Kidney (tissue), 14 donors: ENCODE results near the gene XRRA1. TPM values are rescaled to one million over a fixed set of nuclear protein-coding genes. Genes with fewer than 3 reads are reported as not detected.
"Not testable (repeated sequence)": the region's sequence is repeated elsewhere in the genome, so short reads cannot be mapped to it uniquely, and the experiment has no call there.

ENCODE experiments used
- DNase-seq, 5 donors: peaks; one replicate each; pipeline ENCODE4 v3.0.0-alpha.2; 2013 to 2020
- FAIRE-seq: peaks from 2 replicates; lab custom pipeline; 2012; peaks lifted over from hg19 to GRCh38; lab: Jason Lieb, UNC
- H3K27ac ChIP-seq, 2 donors: one replicate each; pipeline ENCODE4 v1.7.0; 2013; ENCODE audit warnings: low read depth in 2 of 2, low read length in 2 of 2, inconsistent platforms in 1 of 2
- H3K27me3 ChIP-seq: one replicate; pipeline ENCODE4 v1.7.1; 2013; ENCODE audit warnings: low read length, inconsistent platforms; ENCODE audit not compliant: control insufficient read depth, insufficient read depth
- H3K36me3 ChIP-seq, 3 donors: one replicate each; pipeline versions ENCODE4 v1.7.0 to v1.7.1; 2013; ENCODE audit warnings: low read length in 3 of 3, control low read depth in 1 of 3, inconsistent platforms in 1 of 3; ENCODE audit not compliant: insufficient read depth in 3 of 3, control insufficient read depth in 2 of 3
- H3K4me1 ChIP-seq, 3 donors: one replicate each; pipeline versions ENCODE4 v1.7.0 to v1.7.1; 2013; ENCODE audit warnings: low read length in 3 of 3, inconsistent platforms in 1 of 3, low read depth in 1 of 3; ENCODE audit not compliant: control insufficient read depth in 2 of 3, insufficient read depth in 2 of 3
- H3K4me3 ChIP-seq, 3 donors: one replicate each; pipeline versions ENCODE4 v1.7.0 to v1.8.1; 2013; ENCODE audit warnings: low read length in 3 of 3, control low read depth in 1 of 3, inconsistent platforms in 1 of 3
- H3K9ac ChIP-seq, 3 donors: one replicate each; pipeline versions ENCODE4 v1.7.0 to v1.7.1; 2013; ENCODE audit warnings: low read length in 3 of 3, control low read depth in 1 of 3, inconsistent platforms in 1 of 3
- H3K9me3 ChIP-seq, 3 donors: one replicate each; pipeline versions ENCODE4 v1.7.0 to v1.7.1; 2013; ENCODE audit warnings: low read length in 3 of 3, control low read depth in 1 of 3, inconsistent platforms in 1 of 3; ENCODE audit not compliant: control insufficient read depth in 2 of 3, insufficient read depth in 1 of 3
- intact Hi-C: fragments of 100-400 bp; cut with DNase I; formaldehyde crosslinking; loops from one replicate; pipeline ENCODE4 v1.11.1; 2022
- polyA plus RNA-seq: library from polyadenylated mRNA; stranded (reverse); fragments of 350-450 nt; fragmentation: Illumina TruSeq; extraction: RNeasy Lipid Tissue Mini Kit (QIAGEN cat#74804); gene quantifications from one replicate; pipeline ENCODE4 v1.2.3, GENCODE V29; 2014; ENCODE audit warnings: low read depth, low replicate concordance; ENCODE audit not compliant: insufficient read depth
- total RNA-seq: library from RNA; stranded (reverse); fragmentation: NEBNext Ultra II Directional; extraction: Animal tissue kit (Norgen Biotek cat#: 25700); gene quantifications from one replicate; pipeline ENCODE4 v1.2.1, GENCODE V29; 2021
- TF ChIP-seq, protein P1 (sequence below): IDR thresholded peaks from 3 replicates; pipeline ENCODE4 v1.5.1; 2012; ENCODE audit warnings: mild to moderate bottlenecking, moderate library complexity, borderline replicate concordance; ENCODE audit not compliant: insufficient read depth; ENCODE audit errors: extremely low read depth
- donor health status: control.
- donor health status: control.
- donor health status: control.
- donor health status: control.
- donor health status: control.
- donor health status: DM: yes; HTN: yes; CAD: no.
- donor health status: Normal renal cell carcinoma (clear cell type).

The XRRA1 gene
- total and polyA plus RNA-seq, 2 donors from 2014 or later: 2.6 to 14.6 TPM

- intact Hi-C loops: no loop called here
- H3K9ac ChIP-seq: no peak overlapping the region
- H3K9me3 ChIP-seq: no peaks in the 10 kb centered on the region
- TF ChIP-seq, protein P1, sequence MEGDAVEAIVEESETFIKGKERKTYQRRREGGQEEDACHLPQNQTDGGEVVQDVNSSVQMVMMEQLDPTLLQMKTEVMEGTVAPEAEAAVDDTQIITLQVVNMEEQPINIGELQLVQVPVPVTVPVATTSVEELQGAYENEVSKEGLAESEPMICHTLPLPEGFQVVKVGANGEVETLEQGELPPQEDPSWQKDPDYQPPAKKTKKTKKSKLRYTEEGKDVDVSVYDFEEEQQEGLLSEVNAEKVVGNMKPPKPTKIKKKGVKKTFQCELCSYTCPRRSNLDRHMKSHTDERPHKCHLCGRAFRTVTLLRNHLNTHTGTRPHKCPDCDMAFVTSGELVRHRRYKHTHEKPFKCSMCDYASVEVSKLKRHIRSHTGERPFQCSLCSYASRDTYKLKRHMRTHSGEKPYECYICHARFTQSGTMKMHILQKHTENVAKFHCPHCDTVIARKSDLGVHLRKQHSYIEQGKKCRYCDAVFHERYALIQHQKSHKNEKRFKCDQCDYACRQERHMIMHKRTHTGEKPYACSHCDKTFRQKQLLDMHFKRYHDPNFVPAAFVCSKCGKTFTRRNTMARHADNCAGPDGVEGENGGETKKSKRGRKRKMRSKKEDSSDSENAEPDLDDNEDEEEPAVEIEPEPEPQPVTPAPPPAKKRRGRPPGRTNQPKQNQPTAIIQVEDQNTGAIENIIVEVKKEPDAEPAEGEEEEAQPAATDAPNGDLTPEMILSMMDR: no peak
- H3K27me3 ChIP-seq: no peaks in the 10 kb centered on the region
- no peak for FAIRE-seq
- no peak overlapping the region for H3K4me3 ChIP-seq
- peaks cover 8 to 35% (median 30%) of the 10 kb centered on the region in 3 donors for H3K36me3 ChIP-seq
- no peak overlapping the region for H3K27ac ChIP-seq
- no peak for DNase-seq
- H3K4me1 ChIP-seq: no peaks in the 10 kb centered on the region
Observed at GRCh38 chr11:74971424-74971823, 22.5 kb upstream of the XRRA1 start.

GRCh38 chr11:74970852-74971395 lies 22.0 kb upstream of the XRRA1 start:
- H3K27me3 ChIP-seq: no peaks in the 10 kb centered on the region
- DNase-seq (no peak), FAIRE-seq (no peak)
- no peak overlapping the region for H3K27ac ChIP-seq
- TF ChIP-seq, protein P1: no peak
- H3K4me3 ChIP-seq: no peak overlapping the region
- no peaks in the 10 kb centered on the region for H3K9me3 ChIP-seq
- H3K4me1 ChIP-seq: no peaks in the 10 kb centered on the region
- peaks cover 8 to 31% (median 25%) of the 10 kb centered on the region in 3 donors for H3K36me3 ChIP-seq
- intact Hi-C loops: no loop called here
- no peak overlapping the region for H3K9ac ChIP-seq

DNA sequence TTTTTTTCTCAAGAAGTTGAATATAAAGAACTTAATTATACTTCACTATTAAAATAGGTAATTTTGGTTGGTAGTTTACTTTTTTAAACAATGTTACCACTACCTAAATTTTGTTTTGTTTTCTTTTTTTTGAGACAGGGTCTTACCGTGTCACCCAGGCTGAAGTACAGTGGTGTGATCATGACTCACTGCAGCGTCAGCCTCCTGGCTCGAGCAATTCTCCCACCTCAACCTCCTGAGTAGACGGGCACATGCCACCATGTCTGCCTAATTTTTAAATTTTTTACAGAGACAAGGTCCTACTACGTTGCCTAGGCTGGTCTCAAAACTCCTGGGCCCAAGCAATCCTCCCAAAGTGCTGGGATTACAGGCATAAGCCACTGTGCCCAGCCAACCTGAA lies 17.8 kb upstream of the XRRA1 start:
- intact Hi-C loops: no loop called here
- no peak for FAIRE-seq

DNA sequence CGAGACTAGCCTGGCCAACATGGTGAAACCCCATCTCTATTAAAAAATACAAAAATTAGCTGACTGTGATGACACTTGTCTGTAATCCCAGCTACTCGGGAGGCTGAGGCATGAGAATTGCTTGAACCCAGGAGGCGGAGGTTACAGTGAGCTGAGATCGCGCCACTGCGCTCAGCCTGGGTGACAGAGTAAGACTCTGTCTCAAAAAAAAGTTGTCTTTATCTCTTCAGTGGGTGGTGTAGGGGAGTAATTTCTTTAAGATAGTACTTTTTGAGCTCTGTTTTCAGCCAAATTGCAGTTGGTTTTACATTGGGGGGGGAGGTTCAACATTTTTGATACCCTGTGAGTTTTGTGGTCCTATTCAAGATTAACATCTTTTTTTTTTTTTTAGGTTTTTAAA lies 11.2 kb upstream of the XRRA1 start:
- H3K27me3 ChIP-seq, H3K27ac ChIP-seq, H3K9me3 ChIP-seq, intact Hi-C loops, H3K4me3 ChIP-seq, H3K9ac ChIP-seq, DNase-seq, FAIRE-seq, H3K36me3 ChIP-seq, H3K4me1 ChIP-seq: not testable (repeated sequence)

More for the DNA sequence above, 17.8 kb upstream of the XRRA1 start:
- Histone ChIP-seq H3K4me1 (peaks cover 0 to 3% (median 0%) of the 10 kb centered on the region in 3 donors), H3K9ac (no peak overlapping the region), H3K36me3 (peaks cover 4 to 11% (median 10%) of the 10 kb centered on the region in 3 donors), H3K27ac (no peak overlapping the region), H3K4me3 (no peak overlapping the region), H3K9me3 (no peaks in the 10 kb centered on the region), H3K27me3 (no peaks in the 10 kb centered on the region)
- TF ChIP-seq, protein P1: no peak
- no peak for DNase-seq
